ENCODE data around the gene PLXDC2. TPM values are rescaled to one million over a fixed set of nuclear protein-coding genes. Genes with fewer than 3 reads are reported as not detected.

PLXDC2 gene
- total RNA-seq, 1 donor from 2014 or later, result 73.1 TPM

DNA sequence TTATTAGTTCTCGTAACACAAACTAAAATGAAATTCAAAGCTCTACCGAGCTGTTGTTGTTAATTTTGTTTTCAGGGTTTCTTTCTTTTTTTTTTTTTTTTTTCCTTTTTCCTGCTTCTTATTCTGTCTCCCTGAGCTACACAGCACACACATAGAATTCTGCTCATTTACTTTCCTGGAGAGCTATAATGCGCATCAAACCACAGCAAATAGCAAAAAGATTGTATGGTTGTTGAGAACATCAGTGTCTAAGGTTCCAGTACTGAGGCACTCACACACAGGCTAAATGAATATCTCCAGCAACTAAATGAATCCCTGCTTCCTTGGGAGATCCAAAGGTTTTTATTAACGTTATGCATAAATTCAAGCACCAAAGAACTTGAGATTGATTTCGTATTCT is 418.3 kb downstream of the PLXDC2 start:
- Mint-ChIP-seq H3K4me3 (ENCODE audit: unreplicated experiment) (no peak overlapping the region), H3K27me3 (ENCODE audit: unreplicated experiment) (no peaks in the 10 kb centered on the region), H3K9me3 (ENCODE audit: unreplicated experiment) (no peaks in the 10 kb centered on the region), H3K36me3 (ENCODE audit: low read depth, unreplicated experiment) (no peaks in the 10 kb centered on the region), H3K27ac (ENCODE audit: unreplicated experiment) (no peak overlapping the region), H3K4me1 (ENCODE audit: unreplicated experiment) (no peaks in the 10 kb centered on the region)
- no peak for DNase-seq (ENCODE audit: low spot score)
- TF ChIP-seq, protein P1, sequence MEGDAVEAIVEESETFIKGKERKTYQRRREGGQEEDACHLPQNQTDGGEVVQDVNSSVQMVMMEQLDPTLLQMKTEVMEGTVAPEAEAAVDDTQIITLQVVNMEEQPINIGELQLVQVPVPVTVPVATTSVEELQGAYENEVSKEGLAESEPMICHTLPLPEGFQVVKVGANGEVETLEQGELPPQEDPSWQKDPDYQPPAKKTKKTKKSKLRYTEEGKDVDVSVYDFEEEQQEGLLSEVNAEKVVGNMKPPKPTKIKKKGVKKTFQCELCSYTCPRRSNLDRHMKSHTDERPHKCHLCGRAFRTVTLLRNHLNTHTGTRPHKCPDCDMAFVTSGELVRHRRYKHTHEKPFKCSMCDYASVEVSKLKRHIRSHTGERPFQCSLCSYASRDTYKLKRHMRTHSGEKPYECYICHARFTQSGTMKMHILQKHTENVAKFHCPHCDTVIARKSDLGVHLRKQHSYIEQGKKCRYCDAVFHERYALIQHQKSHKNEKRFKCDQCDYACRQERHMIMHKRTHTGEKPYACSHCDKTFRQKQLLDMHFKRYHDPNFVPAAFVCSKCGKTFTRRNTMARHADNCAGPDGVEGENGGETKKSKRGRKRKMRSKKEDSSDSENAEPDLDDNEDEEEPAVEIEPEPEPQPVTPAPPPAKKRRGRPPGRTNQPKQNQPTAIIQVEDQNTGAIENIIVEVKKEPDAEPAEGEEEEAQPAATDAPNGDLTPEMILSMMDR (IDR thresholded peaks at IDR 0.05; ENCODE audit: unreplicated experiment), result no peak

DNA sequence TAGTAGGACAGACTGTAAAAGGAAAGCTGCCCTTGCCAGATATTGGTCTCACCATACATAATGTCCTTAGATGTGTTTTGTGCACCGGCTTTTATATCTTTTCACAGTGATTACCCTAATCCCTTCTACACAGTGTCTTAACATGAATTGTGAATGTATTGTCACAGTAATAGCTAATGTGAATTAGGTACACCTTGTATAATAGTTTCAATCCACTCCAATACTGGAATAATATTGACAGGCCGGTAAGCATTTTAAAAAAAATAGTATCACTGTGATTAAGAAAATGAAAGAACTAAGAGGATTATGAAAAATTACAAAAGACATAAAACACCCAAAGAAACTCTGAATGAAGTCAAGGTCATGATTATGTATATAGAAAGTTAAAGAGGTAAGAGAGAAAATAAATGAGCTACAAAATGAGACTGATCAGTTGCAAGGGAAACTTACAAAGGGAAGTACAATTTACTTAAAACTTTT is 420.9 kb downstream of the PLXDC2 start:
- DNase-seq (ENCODE audit: low spot score), result no peak
- TF ChIP-seq, protein P1 (IDR thresholded peaks at IDR 0.05; ENCODE audit: unreplicated experiment), result no peak
- H3K27ac Mint-ChIP-seq (ENCODE audit: unreplicated experiment), result no peak overlapping the region
- H3K9me3 Mint-ChIP-seq (ENCODE audit: unreplicated experiment), result no peaks in the 10 kb centered on the region
- no peak overlapping the region for H3K4me3 Mint-ChIP-seq (ENCODE audit: unreplicated experiment)
- no peaks in the 10 kb centered on the region for H3K4me1 Mint-ChIP-seq (ENCODE audit: unreplicated experiment)
- H3K27me3 Mint-ChIP-seq (ENCODE audit: unreplicated experiment), result no peaks in the 10 kb centered on the region
- no peaks in the 10 kb centered on the region for H3K36me3 Mint-ChIP-seq (ENCODE audit: low read depth, unreplicated experiment)

DNA sequence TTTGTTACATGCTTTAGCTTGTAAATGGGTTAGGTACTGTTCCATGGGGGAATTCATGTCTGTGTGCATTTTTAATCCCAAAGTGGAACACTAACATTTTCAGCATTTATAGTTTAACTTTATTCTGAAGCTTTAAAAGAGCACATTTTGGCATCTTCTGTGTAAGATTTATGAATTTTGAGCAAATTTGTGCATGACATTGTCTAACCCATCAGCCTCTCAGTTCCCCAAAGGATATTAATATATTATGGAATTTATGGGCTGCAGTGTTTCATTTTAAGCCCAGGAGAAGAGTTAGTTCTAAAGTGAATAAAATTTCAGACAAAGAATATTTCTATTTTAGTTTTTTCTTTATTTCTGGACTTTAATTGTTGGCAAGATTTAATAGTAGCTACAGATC is 421.4 kb downstream of the PLXDC2 start:
- Mint-ChIP-seq H3K36me3 (ENCODE audit: low read depth, unreplicated experiment) (no peaks in the 10 kb centered on the region), H3K27me3 (ENCODE audit: unreplicated experiment) (no peaks in the 10 kb centered on the region), H3K4me3 (ENCODE audit: unreplicated experiment) (no peak overlapping the region), H3K9me3 (ENCODE audit: unreplicated experiment) (no peaks in the 10 kb centered on the region), H3K27ac (ENCODE audit: unreplicated experiment) (no peak overlapping the region), H3K4me1 (ENCODE audit: unreplicated experiment) (no peaks in the 10 kb centered on the region)
- no peak for DNase-seq (ENCODE audit: low spot score)
- TF ChIP-seq, protein P1 (IDR thresholded peaks at IDR 0.05; ENCODE audit: unreplicated experiment), result no peak

- Mint-ChIP-seq H3K27ac (ENCODE audit: unreplicated experiment) (no peak overlapping the region), H3K27me3 (ENCODE audit: unreplicated experiment) (no peaks in the 10 kb centered on the region), H3K36me3 (ENCODE audit: low read depth, unreplicated experiment) (peaks cover 4% of the 10 kb centered on the region), H3K4me3 (ENCODE audit: unreplicated experiment) (no peak overlapping the region), H3K4me1 (ENCODE audit: unreplicated experiment) (no peaks in the 10 kb centered on the region), H3K9me3 (ENCODE audit: unreplicated experiment) (no peaks in the 10 kb centered on the region)
- TF ChIP-seq, protein P1 (IDR thresholded peaks at IDR 0.05; ENCODE audit: unreplicated experiment), result no peak
- no peak for DNase-seq (ENCODE audit: low spot score)
These were observed 424.4 kb downstream of the PLXDC2 start for GRCh38 chr10:20240643-20241042.

DNA sequence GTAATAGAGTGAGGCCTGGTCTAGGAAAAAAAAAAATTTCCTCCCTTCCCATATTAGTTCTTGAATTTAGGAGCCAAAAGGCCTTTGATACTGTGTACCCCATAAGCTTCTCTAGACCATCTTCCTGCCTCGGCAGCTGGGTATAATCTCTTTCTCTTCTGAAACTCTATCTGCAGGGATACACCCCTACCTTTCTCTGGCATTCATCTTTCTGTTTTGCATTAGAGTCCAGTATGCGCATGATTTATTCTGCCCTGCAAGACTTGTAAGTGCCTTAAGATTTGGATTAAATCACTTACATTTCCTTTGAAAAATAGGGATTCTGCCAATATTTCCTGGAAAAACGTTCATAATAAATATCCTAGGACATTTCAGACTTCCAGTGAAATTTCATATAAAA is 431.2 kb downstream of the PLXDC2 start:
- H3K4me3 Mint-ChIP-seq (ENCODE audit: unreplicated experiment), result no peak overlapping the region
- no peak overlapping the region for H3K27ac Mint-ChIP-seq (ENCODE audit: unreplicated experiment)
- no peak for DNase-seq (ENCODE audit: low spot score)
- TF ChIP-seq, protein P1 (IDR thresholded peaks at IDR 0.05; ENCODE audit: unreplicated experiment), result no peak
- H3K9me3 Mint-ChIP-seq (ENCODE audit: unreplicated experiment), result no peaks in the 10 kb centered on the region
- peaks cover 13% of the 10 kb centered on the region for H3K36me3 Mint-ChIP-seq (ENCODE audit: low read depth, unreplicated experiment)
- no peaks in the 10 kb centered on the region for H3K4me1 Mint-ChIP-seq (ENCODE audit: unreplicated experiment)
- H3K27me3 Mint-ChIP-seq (ENCODE audit: unreplicated experiment), result no peaks in the 10 kb centered on the region

All from endothelial cell (in vitro differentiated cells).